Measurements from ENCODE around the gene PPARG. TPM values are rescaled to one million over a fixed set of nuclear protein-coding genes. Genes with fewer than 3 reads are reported as not detected.

PPARG gene
- total RNA-seq, 1 donor from 2014 or later: 28.5 TPM

- Histone ChIP-seq H3K4me1 (no peaks in the 10 kb centered on the region), H3K4me3 (no peak overlapping the region), H3K9me3 (no peaks in the 10 kb centered on the region), H3K27me3 (no peaks in the 10 kb centered on the region), H3K27ac (no peak overlapping the region), H3K36me3 (no peaks in the 10 kb centered on the region)
- intact Hi-C loops (cut with DNase I): no loop called here
- DNase-seq (ENCODE audit: extremely low spot score in 2 of 2): no peak
- TF ChIP-seq CTCF (IDR thresholded peaks at IDR 0.05): no peak
- TF ChIP-seq POLR2AphosphoS5 (IDR thresholded peaks at IDR 0.05; ENCODE audit: insufficient read depth in 1 of 2, low read depth in 1 of 2): no peak
- no peak for TF ChIP-seq POLR2A (IDR thresholded peaks at IDR 0.05)
Observed at GRCh38 chr3:12336099-12336498, 47.2 kb downstream of the PPARG start.

GRCh38 chr3:12338595-12339546 lies 50.0 kb downstream of the PPARG start:
- TF ChIP-seq POLR2A (IDR thresholded peaks at IDR 0.05) (no peak), POLR2AphosphoS5 (IDR thresholded peaks at IDR 0.05; ENCODE audit: insufficient read depth in 1 of 2, low read depth in 1 of 2) (no peak), CTCF (IDR thresholded peaks at IDR 0.05) (no peak)
- H3K27me3 ChIP-seq: no peaks in the 10 kb centered on the region
- DNase-seq (ENCODE audit: extremely low spot score in 2 of 2): no peak
- no peaks in the 10 kb centered on the region for H3K36me3 ChIP-seq
- no peak overlapping the region for H3K27ac ChIP-seq
- intact Hi-C loops (cut with DNase I): no loop called here
- no peak overlapping the region for H3K4me3 ChIP-seq
- H3K4me1 ChIP-seq: peaks cover 7% of the 10 kb centered on the region
- H3K9me3 ChIP-seq: no peaks in the 10 kb centered on the region

GRCh38 chr3:12339701-12340480 lies 51.0 kb downstream of the PPARG start:
- TF ChIP-seq POLR2A (IDR thresholded peaks at IDR 0.05) (no peak), CTCF (IDR thresholded peaks at IDR 0.05) (no peak), POLR2AphosphoS5 (IDR thresholded peaks at IDR 0.05; ENCODE audit: insufficient read depth in 1 of 2, low read depth in 1 of 2) (no peak)
- no peaks in the 10 kb centered on the region for H3K27me3 ChIP-seq
- H3K4me3 ChIP-seq: no peak overlapping the region
- H3K4me1 ChIP-seq: peaks cover 7% of the 10 kb centered on the region
- H3K27ac ChIP-seq: no peak overlapping the region
- no peaks in the 10 kb centered on the region for H3K9me3 ChIP-seq
- no peaks in the 10 kb centered on the region for H3K36me3 ChIP-seq
- DNase-seq (ENCODE audit: extremely low spot score in 2 of 2): no peak
- intact Hi-C loops (cut with DNase I): no loop called here

GRCh38 chr3:12340506-12340905 lies 51.6 kb downstream of the PPARG start:
- DNase-seq (ENCODE audit: extremely low spot score in 2 of 2): no peak
- intact Hi-C loops (cut with DNase I): no loop called here
- TF ChIP-seq POLR2AphosphoS5 (IDR thresholded peaks at IDR 0.05; ENCODE audit: insufficient read depth in 1 of 2, low read depth in 1 of 2) (no peak), POLR2A (IDR thresholded peaks at IDR 0.05) (no peak), CTCF (IDR thresholded peaks at IDR 0.05) (no peak)
- Histone ChIP-seq H3K27ac (no peak overlapping the region), H3K27me3 (no peaks in the 10 kb centered on the region), H3K4me3 (no peak overlapping the region), H3K4me1 (peaks cover 7% of the 10 kb centered on the region), H3K9me3 (no peaks in the 10 kb centered on the region), H3K36me3 (no peaks in the 10 kb centered on the region)

All from vagina (tissue), 2 donors.